ENCODE measurements around the gene COL20A1. TPM values are rescaled to one million over a fixed set of nuclear protein-coding genes. Genes with fewer than 3 reads are reported as not detected.
A peak's percentile ranks its signal among the peaks of the same experiment; 100 is the strongest.

COL20A1 gene
- total and polyA plus RNA-seq, 2 of the 13 experiments (the other 11 are each of a cell fraction or from before 2014, with no cell fraction given): not detected

DNA sequence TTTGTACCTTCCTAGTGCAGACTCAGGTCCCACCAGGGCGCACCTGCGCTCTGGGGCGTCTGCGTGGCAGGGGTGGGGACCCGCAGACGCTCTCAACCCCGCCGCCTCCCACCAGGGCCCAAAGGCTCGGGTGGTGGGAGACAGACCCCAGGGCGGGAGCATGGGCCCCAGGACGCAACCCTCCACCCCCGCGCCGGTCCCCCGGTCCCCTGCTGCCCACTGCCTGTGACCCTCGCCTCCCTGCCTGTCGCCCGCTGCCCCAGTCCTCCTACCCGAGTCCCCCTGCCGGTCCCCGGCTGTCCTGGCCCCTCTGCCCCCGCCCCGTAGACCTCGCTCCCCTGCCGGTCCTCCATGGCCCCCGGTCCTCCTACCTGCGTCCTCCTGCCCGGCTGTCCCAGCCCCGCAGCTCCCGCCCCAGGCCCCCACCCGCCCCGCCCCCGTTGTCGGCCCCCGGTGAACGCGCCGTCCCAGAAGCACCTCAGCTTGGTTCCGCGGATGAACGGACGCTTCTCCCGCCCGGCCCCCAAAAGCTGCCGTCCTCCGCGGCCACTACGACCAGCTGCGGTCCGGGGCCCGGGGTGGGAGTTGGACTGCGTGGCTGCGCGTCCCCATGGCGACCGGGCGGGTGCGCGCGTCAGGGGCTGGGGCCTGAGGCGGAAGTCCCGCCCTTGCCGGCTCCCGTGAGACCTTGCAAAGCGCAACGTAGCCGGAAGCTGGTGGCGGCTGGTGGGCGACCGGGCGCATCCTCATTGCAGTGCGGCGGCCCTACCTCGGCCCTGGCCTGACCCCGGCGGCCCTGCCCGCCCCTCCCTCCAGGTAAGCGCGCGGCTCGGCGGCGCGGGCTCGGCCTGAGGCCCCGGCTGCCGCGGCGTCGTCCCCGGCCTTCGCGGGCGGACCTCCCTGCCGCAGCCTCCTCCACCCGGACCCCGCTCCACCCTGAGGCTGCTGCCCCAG, 20.6 kb upstream of the COL20A1 start, which contains the start of gene ARFGAP1 (continued):
- TF ChIP-seq, protein P1, sequence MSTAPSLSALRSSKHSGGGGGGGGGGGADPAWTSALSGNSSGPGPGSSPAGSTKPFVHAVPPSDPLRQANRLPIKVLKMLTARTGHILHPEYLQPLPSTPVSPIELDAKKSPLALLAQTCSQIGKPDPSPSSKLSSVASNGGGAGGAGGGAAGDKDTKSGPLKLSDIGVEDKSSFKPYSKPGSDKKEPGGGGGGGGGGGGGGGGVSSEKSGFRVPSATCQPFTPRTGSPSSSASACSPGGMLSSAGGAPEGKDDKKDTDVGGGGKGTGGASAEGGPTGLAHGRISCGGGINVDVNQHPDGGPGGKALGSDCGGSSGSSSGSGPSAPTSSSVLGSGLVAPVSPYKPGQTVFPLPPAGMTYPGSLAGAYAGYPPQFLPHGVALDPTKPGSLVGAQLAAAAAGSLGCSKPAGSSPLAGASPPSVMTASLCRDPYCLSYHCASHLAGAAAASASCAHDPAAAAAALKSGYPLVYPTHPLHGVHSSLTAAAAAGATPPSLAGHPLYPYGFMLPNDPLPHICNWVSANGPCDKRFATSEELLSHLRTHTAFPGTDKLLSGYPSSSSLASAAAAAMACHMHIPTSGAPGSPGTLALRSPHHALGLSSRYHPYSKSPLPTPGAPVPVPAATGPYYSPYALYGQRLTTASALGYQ (CRISPR knock-in tag; IDR thresholded peaks at IDR 0.05): 0 out of 2 replicates have a peak, but pooled peaks have one; percentile 45
- peak; percentile 64 for TF ChIP-seq CBX1 (IDR thresholded peaks at IDR 0.05; ENCODE audit: low read depth)
- 0 out of 2 replicates have a peak, but pooled peaks have one; percentile 18 for TF ChIP-seq GFI1 (CRISPR knock-in tag; IDR thresholded peaks at IDR 0.05; ENCODE audit: borderline replicate concordance)
- no peak for TF ChIP-seq SMAD9 (CRISPR knock-in tag; IDR thresholded peaks at IDR 0.05)
- no peak for TF ChIP-seq ZSCAN22 (CRISPR knock-in tag; IDR thresholded peaks at IDR 0.05)
- 0 out of 2 replicates have a peak, but pooled peaks have one; percentile 41 for TF ChIP-seq HMG20B (CRISPR knock-in tag; conservative IDR thresholded peaks at IDR 0.05)
- no peak for TF ChIP-seq RCOR2 (CRISPR knock-in tag; IDR thresholded peaks at IDR 0.05)
- TF ChIP-seq KDM4B (CRISPR knock-in tag; IDR thresholded peaks at IDR 0.05): peak; percentile 94
- TF ChIP-seq ZSCAN30 (CRISPR knock-in tag; IDR thresholded peaks at IDR 0.05): no peak
- TF ChIP-seq ZNF296 (CRISPR knock-in tag; conservative IDR thresholded peaks at IDR 0.05): 0 out of 2 replicates have a peak, but pooled peaks have one; percentile 31
- TF ChIP-seq ZFP36L2 (CRISPR knock-in tag; IDR thresholded peaks at IDR 0.05): no peak
- TF ChIP-seq, protein P2, sequence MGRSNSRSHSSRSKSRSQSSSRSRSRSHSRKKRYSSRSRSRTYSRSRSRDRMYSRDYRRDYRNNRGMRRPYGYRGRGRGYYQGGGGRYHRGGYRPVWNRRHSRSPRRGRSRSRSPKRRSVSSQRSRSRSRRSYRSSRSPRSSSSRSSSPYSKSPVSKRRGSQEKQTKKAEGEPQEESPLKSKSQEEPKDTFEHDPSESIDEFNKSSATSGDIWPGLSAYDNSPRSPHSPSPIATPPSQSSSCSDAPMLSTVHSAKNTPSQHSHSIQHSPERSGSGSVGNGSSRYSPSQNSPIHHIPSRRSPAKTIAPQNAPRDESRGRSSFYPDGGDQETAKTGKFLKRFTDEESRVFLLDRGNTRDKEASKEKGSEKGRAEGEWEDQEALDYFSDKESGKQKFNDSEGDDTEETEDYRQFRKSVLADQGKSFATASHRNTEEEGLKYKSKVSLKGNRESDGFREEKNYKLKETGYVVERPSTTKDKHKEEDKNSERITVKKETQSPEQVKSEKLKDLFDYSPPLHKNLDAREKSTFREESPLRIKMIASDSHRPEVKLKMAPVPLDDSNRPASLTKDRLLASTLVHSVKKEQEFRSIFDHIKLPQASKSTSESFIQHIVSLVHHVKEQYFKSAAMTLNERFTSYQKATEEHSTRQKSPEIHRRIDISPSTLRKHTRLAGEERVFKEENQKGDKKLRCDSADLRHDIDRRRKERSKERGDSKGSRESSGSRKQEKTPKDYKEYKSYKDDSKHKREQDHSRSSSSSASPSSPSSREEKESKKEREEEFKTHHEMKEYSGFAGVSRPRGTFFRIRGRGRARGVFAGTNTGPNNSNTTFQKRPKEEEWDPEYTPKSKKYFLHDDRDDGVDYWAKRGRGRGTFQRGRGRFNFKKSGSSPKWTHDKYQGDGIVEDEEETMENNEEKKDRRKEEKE (IDR thresholded peaks at IDR 0.05): no peak
- TF ChIP-seq ZNF7 (CRISPR knock-in tag; IDR thresholded peaks at IDR 0.05): no peak
- TF ChIP-seq, protein P3, sequence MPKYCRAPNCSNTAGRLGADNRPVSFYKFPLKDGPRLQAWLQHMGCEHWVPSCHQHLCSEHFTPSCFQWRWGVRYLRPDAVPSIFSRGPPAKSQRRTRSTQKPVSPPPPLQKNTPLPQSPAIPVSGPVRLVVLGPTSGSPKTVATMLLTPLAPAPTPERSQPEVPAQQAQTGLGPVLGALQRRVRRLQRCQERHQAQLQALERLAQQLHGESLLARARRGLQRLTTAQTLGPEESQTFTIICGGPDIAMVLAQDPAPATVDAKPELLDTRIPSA (CRISPR knock-in tag; IDR thresholded peaks at IDR 0.05; ENCODE audit: borderline replicate concordance): no peak
- no peak; the same call in 1 of the 2 replicates for TF ChIP-seq ZNF558 (CRISPR knock-in tag; IDR thresholded peaks at IDR 0.05; ENCODE audit: borderline replicate concordance)
- peak; percentile 89 for TF ChIP-seq CBFB (CRISPR knock-in tag; IDR thresholded peaks at IDR 0.05)
- peak; percentile 47; the same call in 1 of the 2 replicates for TF ChIP-seq EEA1 (CRISPR knock-in tag; IDR thresholded peaks at IDR 0.05; ENCODE audit: borderline replicate concordance)
- TF ChIP-seq ZNF749 (CRISPR knock-in tag; IDR thresholded peaks at IDR 0.05; ENCODE audit: borderline replicate concordance): peak; percentile 86; the same call in 1 of the 2 replicates
- TF ChIP-seq HNF4G (IDR thresholded peaks at IDR 0.05; ENCODE audit: borderline replicate concordance, low read depth, low read length): peak; percentile 18; the same call in 1 of the 2 replicates
- TF ChIP-seq HNF4G (CRISPR knock-in tag; IDR thresholded peaks at IDR 0.05; ENCODE audit: borderline replicate concordance, low read depth): no peak
- TF ChIP-seq, protein P4, sequence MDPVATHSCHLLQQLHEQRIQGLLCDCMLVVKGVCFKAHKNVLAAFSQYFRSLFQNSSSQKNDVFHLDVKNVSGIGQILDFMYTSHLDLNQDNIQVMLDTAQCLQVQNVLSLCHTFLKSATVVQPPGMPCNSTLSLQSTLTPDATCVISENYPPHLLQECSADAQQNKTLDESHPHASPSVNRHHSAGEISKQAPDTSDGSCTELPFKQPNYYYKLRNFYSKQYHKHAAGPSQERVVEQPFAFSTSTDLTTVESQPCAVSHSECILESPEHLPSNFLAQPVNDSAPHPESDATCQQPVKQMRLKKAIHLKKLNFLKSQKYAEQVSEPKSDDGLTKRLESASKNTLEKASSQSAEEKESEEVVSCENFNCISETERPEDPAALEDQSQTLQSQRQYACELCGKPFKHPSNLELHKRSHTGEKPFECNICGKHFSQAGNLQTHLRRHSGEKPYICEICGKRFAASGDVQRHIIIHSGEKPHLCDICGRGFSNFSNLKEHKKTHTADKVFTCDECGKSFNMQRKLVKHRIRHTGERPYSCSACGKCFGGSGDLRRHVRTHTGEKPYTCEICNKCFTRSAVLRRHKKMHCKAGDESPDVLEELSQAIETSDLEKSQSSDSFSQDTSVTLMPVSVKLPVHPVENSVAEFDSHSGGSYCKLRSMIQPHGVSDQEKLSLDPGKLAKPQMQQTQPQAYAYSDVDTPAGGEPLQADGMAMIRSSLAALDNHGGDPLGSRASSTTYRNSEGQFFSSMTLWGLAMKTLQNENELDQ (CRISPR knock-in tag; IDR thresholded peaks at IDR 0.05; ENCODE audit: borderline replicate concordance): peak; percentile 68; the same call in 1 of the 2 replicates
- peak; percentile 24; the same call in 1 of the 2 replicates for TF ChIP-seq AKAP8 (CRISPR knock-in tag; IDR thresholded peaks at IDR 0.05)
